Activated CD4-positive, CD25-positive, alpha-beta regulatory T cell treated with anti-CD3 and anti-CD28 coated beads, Interleukin-2, amount 50 U/mL, for 16 hours (primary cell): Measurements from ENCODE around the gene TAF5.
"Not testable (repeated sequence)": the region's sequence is repeated elsewhere in the genome, so short reads cannot be mapped to it uniquely, and the experiment has no call there.

Experiments
- DNase-seq: peaks from one replicate; pipeline ENCODE4 v3.0.0-alpha.2; 2020; ENCODE audit warnings: low read depth, low spot score

The TAF5 gene

DNA sequence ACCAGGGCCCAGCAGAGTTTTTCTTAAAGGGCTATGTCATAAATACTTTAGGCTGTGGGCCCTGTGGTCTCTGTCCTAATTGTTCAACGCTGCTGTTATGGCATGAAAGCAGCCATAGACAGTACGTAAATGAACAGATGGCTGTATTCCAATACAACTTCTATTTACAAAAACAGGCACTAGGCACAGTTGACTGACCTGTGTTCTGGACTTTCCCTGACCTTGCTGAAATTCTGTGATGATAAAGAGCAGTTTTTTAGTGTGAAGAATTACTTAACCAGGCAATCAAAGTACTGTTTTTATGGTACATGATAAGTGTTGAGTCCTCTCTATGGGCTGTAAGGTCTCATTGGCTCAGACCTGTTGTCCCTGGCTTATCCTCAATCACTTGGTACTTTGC, 45.8 kb downstream of the TAF5 start:
- no peak for DNase-seq

DNA sequence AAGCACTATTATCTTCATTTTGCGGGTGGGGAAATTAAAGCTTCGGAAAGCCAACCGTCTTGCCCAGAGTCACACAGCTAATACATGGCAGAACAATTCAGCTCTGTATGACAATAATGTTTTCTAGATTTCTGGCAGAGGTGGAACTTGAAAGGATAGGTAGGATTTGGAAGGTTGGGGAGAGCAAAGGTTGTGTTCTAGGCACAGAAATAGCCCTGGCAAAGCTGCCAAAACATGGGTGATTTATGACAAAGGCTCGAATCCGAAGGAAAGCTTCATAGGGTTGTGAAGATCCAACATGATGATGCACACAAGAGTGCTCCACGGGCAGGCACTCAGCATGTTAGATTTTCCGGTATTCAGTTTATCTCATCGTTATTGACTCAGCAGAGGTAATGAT, 47.8 kb downstream of the TAF5 start:
- DNase-seq: no peak

DNA sequence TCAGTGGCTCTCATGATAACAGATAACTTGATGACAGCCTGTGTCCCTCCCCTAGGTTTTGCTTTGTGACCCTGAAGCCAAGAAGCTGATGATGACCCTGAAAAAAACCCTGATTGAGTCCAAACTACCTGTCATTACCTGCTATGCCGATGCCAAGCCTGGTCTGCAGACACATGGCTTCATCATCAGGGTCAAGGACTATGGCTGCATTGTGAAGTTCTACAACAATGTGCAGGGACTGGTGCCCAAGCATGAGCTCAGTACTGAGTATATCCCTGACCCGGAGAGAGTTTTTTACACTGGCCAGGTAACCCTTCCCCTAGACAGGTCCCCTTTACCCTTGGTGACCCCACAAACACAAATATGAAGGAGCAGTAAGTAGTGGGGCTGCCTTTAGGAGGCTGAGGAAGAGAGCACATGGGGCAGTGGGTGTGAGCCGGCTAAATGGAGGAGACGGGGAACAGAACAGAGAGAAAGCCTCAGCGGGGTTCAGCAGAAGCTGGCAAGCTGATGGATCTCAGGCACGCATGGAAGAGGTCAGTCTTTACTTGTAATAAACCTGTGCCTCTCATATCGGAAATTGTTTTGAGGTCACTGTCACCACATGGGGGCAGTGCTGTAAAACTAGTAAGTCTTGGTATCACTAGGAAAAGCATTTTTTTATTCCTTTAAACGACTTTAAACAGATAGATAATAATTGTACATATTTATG, 48.8 kb downstream of the TAF5 start:
- DNase-seq: peak; percentile 32

DNA sequence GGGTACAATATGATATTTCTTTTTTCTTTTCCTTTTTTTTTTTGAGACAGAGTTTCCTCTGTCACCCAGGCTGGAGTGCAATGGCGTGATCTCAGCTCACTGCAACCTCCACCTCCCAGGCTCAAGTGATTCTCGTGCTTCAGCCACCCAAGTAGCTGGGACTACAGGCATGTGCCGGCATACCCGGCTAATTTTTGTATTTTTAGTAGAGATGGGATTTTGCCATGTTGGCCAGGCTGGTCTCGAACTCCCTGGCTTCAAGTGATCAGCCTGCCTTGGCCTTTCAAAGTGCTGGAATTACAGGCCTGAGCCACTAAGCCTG, 49.3 kb downstream of the TAF5 start:
- not testable (repeated sequence) for DNase-seq

DNA sequence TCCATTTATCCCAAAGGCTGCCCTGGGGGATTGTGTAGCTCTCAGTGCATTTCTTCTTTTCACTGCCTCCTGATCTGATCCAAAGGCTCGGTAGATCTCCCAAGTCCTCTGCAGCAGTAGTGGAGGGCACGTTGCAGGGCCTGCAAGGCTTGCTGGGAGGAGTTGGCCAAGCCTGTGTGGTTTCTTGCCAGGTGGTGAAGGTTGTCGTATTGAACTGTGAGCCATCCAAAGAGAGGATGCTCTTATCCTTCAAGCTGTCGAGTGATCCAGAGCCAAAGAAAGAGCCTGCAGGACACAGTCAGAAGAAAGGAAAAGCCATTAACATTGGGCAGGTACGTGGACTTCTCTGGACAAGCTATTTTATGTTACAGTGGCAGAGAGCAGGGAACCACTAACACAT, 49.8 kb downstream of the TAF5 start:
- no peak for DNase-seq

DNA sequence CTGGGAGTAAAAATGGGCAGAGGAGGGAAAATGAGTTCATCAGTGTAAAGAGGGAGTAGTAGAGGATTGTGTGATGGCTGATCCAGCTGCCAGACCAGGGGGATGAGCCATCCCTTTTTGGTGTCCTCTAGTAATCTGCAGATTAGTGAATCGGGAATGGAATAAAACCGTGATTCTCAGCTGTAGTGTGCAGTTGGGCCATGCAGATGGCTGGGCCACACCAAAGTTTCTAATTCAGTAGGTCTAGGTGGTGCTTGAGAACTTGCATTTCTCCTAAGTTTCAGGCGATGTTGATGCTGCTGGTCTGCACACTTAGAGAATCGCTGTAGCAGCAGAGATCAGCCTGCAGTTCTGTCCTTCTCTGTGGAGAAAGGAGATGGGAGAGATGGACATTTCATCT, 51.3 kb downstream of the TAF5 start:
- no peak for DNase-seq

DNA sequence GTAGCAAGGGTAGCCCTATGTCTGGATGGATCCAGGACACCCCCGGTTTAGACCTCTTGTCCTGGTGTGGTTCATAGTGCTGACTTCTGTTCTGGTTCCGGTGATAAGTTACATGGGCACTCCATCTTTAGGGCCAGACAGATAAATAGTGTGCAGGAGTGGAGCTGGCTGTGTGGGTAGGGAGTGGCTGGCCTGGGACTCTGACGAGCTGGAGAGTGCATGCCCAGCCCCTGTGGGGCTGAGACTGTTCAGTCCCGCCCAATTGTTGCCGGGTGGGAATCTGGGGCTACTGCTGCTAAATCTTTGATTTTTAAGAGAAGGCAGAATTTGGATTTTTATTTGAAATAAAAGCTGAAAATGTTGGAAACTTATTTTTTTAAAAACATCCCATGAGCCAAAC, 56.0 kb downstream of the TAF5 start:
- DNase-seq: no peak

DNA sequence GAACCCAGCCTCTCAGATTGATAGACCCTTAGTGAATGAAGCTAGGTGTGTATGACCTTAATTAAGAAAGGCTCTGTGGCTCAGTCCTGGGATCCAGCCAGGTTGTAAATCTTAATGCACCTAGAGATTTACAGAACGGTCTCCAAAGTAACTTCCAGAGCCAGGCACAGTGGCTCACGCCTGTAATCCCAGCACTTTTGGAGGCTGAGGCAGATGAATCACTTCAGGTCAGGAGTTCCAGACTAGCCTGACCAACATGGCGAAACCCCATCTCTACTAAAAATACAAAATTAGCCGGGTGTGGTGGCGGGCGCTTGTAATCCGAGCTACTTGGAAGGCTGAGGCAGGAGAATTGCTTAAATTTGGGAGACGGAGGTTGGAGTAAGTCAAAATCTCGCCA, 60.1 kb downstream of the TAF5 start:
- no peak for DNase-seq

DNA sequence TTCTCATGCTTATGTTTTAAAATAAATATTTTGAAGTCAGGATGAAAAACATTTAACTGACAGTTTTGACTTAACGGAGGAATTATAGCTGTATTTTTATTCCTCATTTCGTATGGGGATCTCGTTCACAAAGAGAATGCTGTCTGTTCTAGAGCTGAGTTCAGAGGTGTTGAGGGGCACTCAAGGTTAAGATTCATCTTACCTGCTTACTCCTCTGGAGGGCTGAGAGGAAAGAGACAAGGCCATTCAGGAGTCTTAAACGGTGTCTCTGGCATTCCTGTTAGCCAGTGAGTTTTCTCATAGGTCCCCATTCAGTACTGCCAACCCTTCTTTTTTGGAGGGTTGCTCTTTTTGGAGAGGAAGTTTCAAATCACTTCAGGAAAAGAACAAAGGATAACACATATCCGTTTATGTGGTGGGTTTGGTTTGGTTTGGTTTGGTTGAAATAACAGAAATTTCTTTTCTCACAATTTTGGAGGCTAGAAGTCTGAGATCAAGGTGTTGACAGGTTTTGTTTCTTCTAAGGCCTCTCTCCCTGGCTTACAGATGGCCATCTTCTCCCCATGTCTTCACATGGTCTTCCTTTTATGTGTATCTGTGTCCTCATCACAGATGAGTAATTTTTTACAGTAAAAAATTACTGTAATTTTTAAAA, 61.3 kb downstream of the TAF5 start:
- no peak for DNase-seq

DNA sequence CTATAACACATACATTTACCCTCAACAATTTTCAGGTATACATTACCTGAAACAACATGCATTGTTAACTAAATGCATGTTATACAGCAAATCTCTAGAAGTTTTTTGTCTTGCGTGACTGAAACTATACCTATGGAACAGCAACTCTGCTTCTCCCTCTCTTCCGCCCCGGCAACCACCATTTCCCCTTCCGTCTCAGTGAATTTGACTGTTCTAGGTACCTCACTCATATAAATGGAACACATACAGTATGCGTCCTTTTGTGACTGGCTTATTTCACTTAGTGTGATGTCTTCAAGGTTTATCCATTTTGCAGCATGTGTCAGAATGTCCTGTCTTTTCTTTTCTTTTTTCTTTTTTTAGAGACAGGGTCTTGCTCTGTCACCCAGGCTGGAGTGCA, 61.9 kb downstream of the TAF5 start:
- DNase-seq: no peak

DNA sequence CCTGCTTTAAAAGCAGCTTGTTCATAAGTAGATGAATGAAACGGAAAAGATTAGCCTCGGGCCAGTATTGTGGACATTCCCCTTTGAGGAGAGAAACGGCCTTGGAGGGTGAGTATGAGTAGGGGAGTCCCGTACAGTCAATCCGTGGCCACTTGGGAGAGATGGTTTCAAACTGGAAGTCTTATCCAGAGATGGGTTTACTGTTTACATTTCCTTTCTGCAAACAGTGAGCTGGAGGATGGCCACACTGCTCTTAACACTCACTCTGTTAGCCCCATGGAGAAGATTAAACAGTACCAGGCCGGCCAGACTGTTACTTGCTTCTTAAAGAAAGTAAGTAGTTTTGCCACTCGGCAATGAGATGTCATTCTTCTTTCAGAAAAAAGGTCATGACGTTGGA, 64.1 kb downstream of the TAF5 start:
- DNase-seq: no peak

DNA sequence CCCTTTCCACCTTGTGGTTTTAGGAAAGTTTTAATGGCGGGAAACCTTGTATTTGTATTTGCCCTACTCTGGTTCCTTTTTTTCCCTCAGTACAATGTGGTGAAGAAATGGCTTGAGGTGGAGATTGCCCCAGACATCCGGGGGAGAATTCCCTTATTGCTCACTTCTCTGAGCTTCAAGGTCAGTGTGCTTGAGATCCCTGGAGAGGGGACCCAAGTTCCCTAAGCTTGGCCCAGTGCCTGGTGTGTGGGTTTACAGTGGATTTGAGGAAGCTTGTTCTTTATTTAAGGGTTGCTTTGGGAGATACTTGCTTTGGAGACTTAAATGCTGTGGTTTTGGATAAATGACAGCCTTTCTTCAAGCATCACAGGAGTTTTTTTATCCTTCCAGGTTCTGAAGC, 66.1 kb downstream of the TAF5 start:
- no peak for DNase-seq
